H1 (cell line): ENCODE measurements around the gene CTAG1A. TPM values are rescaled to one million over a fixed set of nuclear protein-coding genes. Genes with fewer than 3 reads are reported as not detected.
"Not testable (repeated sequence)": the region's sequence is repeated elsewhere in the genome, so short reads cannot be mapped to it uniquely, and the experiment has no call there.

ENCODE experiments used
- CTCF ChIA-PET: fragments of 300-600 bp; sonication (Branson Sonifier 250); formaldehyde crosslinking; loops from one replicate; lab custom pipeline; 2021; ENCODE audit not compliant: partially characterized antibody; lab: Charles Lee
- POLR2A ChIA-PET: fragments of 300-600 bp; sonication (Branson Sonifier 250); formaldehyde crosslinking; loops from one replicate; lab custom pipeline; 2021; ENCODE audit warnings: inconsistent platforms; ENCODE audit not compliant: partially characterized antibody; lab: Charles Lee
- DNase-seq, 2 experiments: peaks; one replicate each; pipeline versions ENCODE4 v3.0.0 to v3.0.0-alpha.2; 2010 to 2022; ENCODE audit warnings: low spot score in 2 of 2, low read depth in 1 of 2, mixed read lengths in 1 of 2
- FAIRE-seq: peaks from 2 replicates; lab custom pipeline; 2011; peaks lifted over from hg19 to GRCh38; lab: Jason Lieb, UNC
- H2AFZ ChIP-seq: 2 replicates; pipeline ENCODE4 v1.8.1; 2012; ENCODE audit warnings: low read length, inconsistent platforms
- H2AK5ac ChIP-seq: 2 replicates; pipeline ENCODE4 v1.6.1; 2013; ENCODE audit warnings: low read depth, low read length
- H2BK120ac ChIP-seq: replicated peaks from 2 replicates; pipeline ENCODE3; 2013; ENCODE audit warnings: low read depth, low read length, inconsistent platforms
- H2BK12ac ChIP-seq: 2 replicates; pipeline ENCODE4 v1.6.1; 2013; ENCODE audit warnings: low read depth, low read length
- H2BK15ac ChIP-seq: 2 replicates; pipeline ENCODE4 v1.6.1; 2013; ENCODE audit warnings: low read length
- H2BK20ac ChIP-seq: 2 replicates; pipeline ENCODE4 v1.6.1; 2013; ENCODE audit warnings: low read length
- H2BK5ac ChIP-seq: 2 replicates; pipeline ENCODE4 v1.6.1; 2013; ENCODE audit warnings: low read depth, low read length
- H3K14ac ChIP-seq: 2 replicates; pipeline ENCODE4 v1.6.1; 2013; ENCODE audit warnings: inconsistent platforms; ENCODE audit not compliant: insufficient read length
- H3K18ac ChIP-seq: 2 replicates; pipeline ENCODE4 v1.6.1; 2013; ENCODE audit warnings: low read length; ENCODE audit errors: extremely low read depth
- H3K23ac ChIP-seq: 2 replicates; pipeline ENCODE4 v1.6.1; 2013; ENCODE audit warnings: inconsistent platforms; ENCODE audit not compliant: insufficient read length
- H3K23me2 ChIP-seq: 2 replicates; pipeline ENCODE4 v1.6.1; 2013; ENCODE audit warnings: low read depth, low read length
- H3K27ac ChIP-seq: 2 replicates; pipeline ENCODE4 v1.6.1; 2011; ENCODE audit warnings: low read depth, low read length, inconsistent platforms
- H3K27me3 ChIP-seq, 4 experiments: replicated peaks in 1 of 4; 1 replicate in 1 of 4; 2 replicates in 3 of 4; pipeline versions ENCODE4 v1.6.1 to v1.8.1; 2011 to 2013; ENCODE audit warnings: low read length in 3 of 4, mild to moderate bottlenecking in 3 of 4, inconsistent platforms in 2 of 4, mixed read lengths in 2 of 4, moderate library complexity in 1 of 4; ENCODE audit not compliant: control insufficient read depth in 3 of 4, insufficient read depth in 3 of 4; ENCODE audit errors: extremely low read depth in 1 of 4
- H3K36me3 ChIP-seq, 4 experiments: 2 replicates each; pipeline versions ENCODE4 v1.6.1 to v1.8.1; 2011 to 2013; ENCODE audit warnings: mild to moderate bottlenecking in 4 of 4, low read length in 3 of 4, moderate library complexity in 2 of 4, control low read depth in 1 of 4, inconsistent platforms in 1 of 4; ENCODE audit not compliant: insufficient read depth in 4 of 4, control insufficient read depth in 2 of 4
- H3K4ac ChIP-seq: replicated peaks from 2 replicates; pipeline ENCODE3; 2013; ENCODE audit warnings: low read length, low read depth, mixed read lengths, inconsistent platforms; ENCODE audit not compliant: insufficient read length
- H3K4me1 ChIP-seq, 4 experiments: replicated peaks in 1 of 4; 1 replicate in 1 of 4; 2 replicates in 3 of 4; pipeline versions ENCODE4 v1.6.1 to v1.8.1; 2011 to 2013; ENCODE audit warnings: low read length in 3 of 4, inconsistent platforms in 2 of 4, mixed read lengths in 1 of 4; ENCODE audit not compliant: insufficient read depth in 4 of 4, control insufficient read depth in 3 of 4
- H3K4me2 ChIP-seq, 2 experiments: 2 replicates each; pipeline versions ENCODE4 v1.6.1 to v1.8.1; 2011 to 2013; ENCODE audit warnings: low read depth in 2 of 2, low read length in 2 of 2, control low read depth in 1 of 2, inconsistent platforms in 1 of 2, mild to moderate bottlenecking in 1 of 2; ENCODE audit not compliant: insufficient read depth in 1 of 2
- H3K4me3 ChIP-seq, 4 experiments: fragments of 200-600, 300-600 bp in 1 of 4; sonication (generic), shearing (Covaris generic), sonication (Bioruptor Twin) in 1 of 4; 2 replicates each; pipeline versions ENCODE4 v1.5.1 to v1.8.1; 2011 to 2016; ENCODE audit warnings: low read length in 4 of 4, low read depth in 3 of 4, control low read depth in 2 of 4, inconsistent platforms in 2 of 4, mild to moderate bottlenecking in 2 of 4, mixed read lengths in 1 of 4, moderate library complexity in 1 of 4; ENCODE audit not compliant: insufficient read depth in 2 of 4; ENCODE audit errors: extremely low read depth in 1 of 4
- H3K56ac ChIP-seq: replicated peaks from 2 replicates; pipeline ENCODE3; 2013; ENCODE audit warnings: low read depth, mild to moderate bottlenecking, mixed read lengths, low read length, inconsistent platforms; ENCODE audit not compliant: insufficient read length
- H3K79me1 ChIP-seq: 2 replicates; pipeline ENCODE4 v1.6.1; 2013; ENCODE audit warnings: low read depth, low read length, control low read depth
- H3K79me2 ChIP-seq, 2 experiments: 2 replicates each; pipeline versions ENCODE4 v1.6.1 to v1.8.1; 2012 to 2013; ENCODE audit warnings: low read length in 2 of 2, mild to moderate bottlenecking in 2 of 2, inconsistent platforms in 1 of 2; ENCODE audit not compliant: insufficient read depth in 2 of 2, control insufficient read depth in 1 of 2
- H3K9ac ChIP-seq, 4 experiments: replicated peaks in 1 of 4; 1 replicate in 1 of 4; 2 replicates in 3 of 4; pipeline versions ENCODE4 v1.6.1 to v1.8.1; 2011 to 2013; ENCODE audit warnings: low read depth in 3 of 4, low read length in 3 of 4, control low read depth in 2 of 4, mild to moderate bottlenecking in 2 of 4, moderate library complexity in 2 of 4, inconsistent platforms in 1 of 4; ENCODE audit errors: extremely low read depth in 1 of 4
- H3K9me3 ChIP-seq, 2 experiments: 2 replicates each; pipeline versions ENCODE4 v1.6.1 to v1.8.1; 2012 to 2013; ENCODE audit warnings: mild to moderate bottlenecking in 2 of 2, moderate library complexity in 2 of 2, control low read depth in 1 of 2, inconsistent platforms in 1 of 2, low read depth in 1 of 2, low read length in 1 of 2, mixed read lengths in 1 of 2; ENCODE audit not compliant: insufficient read depth in 2 of 2
- H4K20me1 ChIP-seq, 2 experiments: replicated peaks in 1 of 2; 2 replicates each; pipeline versions ENCODE3 to v1.8.1; 2011 to 2013; ENCODE audit warnings: inconsistent platforms in 2 of 2, low read length in 2 of 2, mild to moderate bottlenecking in 1 of 2; ENCODE audit not compliant: insufficient read depth in 2 of 2, control insufficient read depth in 1 of 2
- H4K5ac ChIP-seq: 2 replicates; pipeline ENCODE4 v1.6.1; 2013; ENCODE audit warnings: low read length, low read depth, mixed read lengths, inconsistent platforms; ENCODE audit not compliant: insufficient read length
- H4K8ac ChIP-seq: 2 replicates; pipeline ENCODE4 v1.8.0; 2013; ENCODE audit warnings: mild to moderate bottlenecking, moderate library complexity, low read length, inconsistent platforms; ENCODE audit not compliant: insufficient read depth; ENCODE audit errors: extremely low read depth
- H4K91ac ChIP-seq: replicated peaks from 2 replicates; pipeline ENCODE3; 2013; ENCODE audit warnings: low read length, mixed read lengths, inconsistent platforms; ENCODE audit not compliant: insufficient read length
- WGBS, 2 experiments: shearing (Covaris generic) in 1 of 2; methylation state at CpG; one replicate each; pipeline versions ENCODE4 v1.1.6 to v1.1.7; 2013 to 2015; ENCODE audit warnings: low lambda C conversion rate in 2 of 2, mixed read lengths in 2 of 2, inconsistent platforms in 1 of 2, low coverage in 1 of 2, missing lambda C conversion rate in 1 of 2; ENCODE audit not compliant: insufficient replicate concordance in 2 of 2, insufficient coverage in 1 of 2, insufficient read length in 1 of 2; ENCODE audit errors: extremely low coverage in 1 of 2, missing lambda C conversion rate in 1 of 2; 5-methylcytosine and 5-hydroxymethylcytosine counted together
- polyA plus RNA-seq, 7 experiments: library from polyadenylated mRNA; depleted of rRNA in 3 of 7; stranded (reverse) in 5 of 7; unstranded in 2 of 7; fragments of >200 nt in 5 of 7; fragments of 200-250 nt in 2 of 7; gene quantifications; 1 replicate in 5 of 7; 2 replicates in 1 of 7; 4 replicates in 1 of 7; pipeline versions ENCODE4 v1.2.1 to v1.2.3, GENCODE V29; 2011 to 2013; ENCODE audit warnings: missing spikeins in 2 of 7, mixed read lengths in 2 of 7
- total RNA-seq: library from RNA; stranded (reverse); fragmentation: NEBNext Ultra II Directional; extraction: Animal tissue kit (Norgen Biotek cat#: 25700); gene quantifications from 2 replicates; pipeline ENCODE4 v1.2.1, GENCODE V29; 2021

CTAG1A gene
- total and polyA plus RNA-seq, 2 of the 8 experiments (the other 6 are each of a cell fraction or from before 2014, with no cell fraction given), result not detected

- H3K27me3 ChIP-seq, H3K4me3 ChIP-seq, H3K56ac ChIP-seq, H3K4ac ChIP-seq, H3K79me1 ChIP-seq, H3K36me3 ChIP-seq, H3K27ac ChIP-seq, H4K20me1 ChIP-seq, H2BK5ac ChIP-seq, H3K4me2 ChIP-seq, H3K4me1 ChIP-seq, H3K9me3 ChIP-seq, FAIRE-seq, H3K23me2 ChIP-seq, H3K14ac ChIP-seq, POLR2A ChIA-PET, DNase-seq, H2AFZ ChIP-seq, H3K18ac ChIP-seq, H3K9ac ChIP-seq, H4K5ac ChIP-seq, H2AK5ac ChIP-seq, H3K23ac ChIP-seq, H2BK12ac ChIP-seq, H4K91ac ChIP-seq, H2BK20ac ChIP-seq, H3K79me2 ChIP-seq, CTCF ChIA-PET, H4K8ac ChIP-seq, H2BK120ac ChIP-seq, H2BK15ac ChIP-seq: not testable (repeated sequence)
- no CpG with 5 or more reads among the region's 28 CpGs for WGBS, 2 experiments
Measured at GRCh38 chrX:154619182-154619581, 34.2 kb downstream of the CTAG1A start, which contains the start of gene CTAG1B. Gene CTAG1B, minus strand, starts transcription at chrX:154619282. Its CDS starts 64 bp downstream, at chrX:154619218.

DNA sequence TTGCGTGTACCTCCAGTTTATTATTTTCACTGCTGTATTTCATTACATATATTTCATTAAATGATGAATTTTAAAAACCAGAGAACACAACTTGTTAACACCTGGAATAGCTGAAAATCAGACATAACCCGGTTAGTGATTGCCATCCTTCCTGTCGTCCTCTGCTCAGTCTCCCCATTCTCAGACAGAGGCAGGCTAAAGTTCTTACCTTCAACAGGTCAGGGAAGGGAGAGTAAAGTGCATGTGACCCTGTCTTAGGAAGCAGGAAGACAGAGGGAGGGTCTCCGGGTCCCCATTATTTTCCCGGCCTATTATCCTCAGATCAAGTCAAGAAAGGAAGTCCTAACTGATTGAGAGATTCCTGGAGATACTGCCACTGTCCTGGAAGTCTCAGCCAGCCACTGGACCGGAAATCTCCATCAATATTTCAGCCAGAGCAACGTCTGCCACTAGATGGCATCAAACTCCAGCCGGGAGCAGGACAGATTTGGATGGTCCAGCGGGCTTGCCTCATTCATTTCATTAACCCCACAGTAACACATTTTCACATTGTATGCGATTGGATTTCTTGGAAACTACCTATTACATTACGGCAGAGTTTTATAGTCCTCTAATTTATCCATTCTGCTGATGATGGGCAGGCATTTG is 36.0 kb downstream of the CTAG1A start:
- WGBS, 2 experiments, result no CpG with 5 or more reads among the region's 11 CpGs
- H2BK15ac ChIP-seq, H3K36me3 ChIP-seq, POLR2A ChIA-PET, H2AK5ac ChIP-seq, H3K4me2 ChIP-seq, H3K4me3 ChIP-seq, DNase-seq, H3K56ac ChIP-seq, H2BK120ac ChIP-seq, H3K14ac ChIP-seq, H3K23ac ChIP-seq, H3K9me3 ChIP-seq, H3K4me1 ChIP-seq, H2BK12ac ChIP-seq, H4K20me1 ChIP-seq, H3K23me2 ChIP-seq, H3K79me1 ChIP-seq, H3K18ac ChIP-seq, H3K9ac ChIP-seq, H3K27me3 ChIP-seq, CTCF ChIA-PET, H4K8ac ChIP-seq, H3K79me2 ChIP-seq, H2AFZ ChIP-seq, H3K27ac ChIP-seq, H3K4ac ChIP-seq, H4K5ac ChIP-seq, H2BK5ac ChIP-seq, H4K91ac ChIP-seq, H2BK20ac ChIP-seq: not testable (repeated sequence)
- FAIRE-seq, result peak; percentile 97
